Body of pancreas (tissue), 4 donors: ENCODE measurements around the gene SFXN5. TPM values are rescaled to one million over a fixed set of nuclear protein-coding genes. Genes with fewer than 3 reads are reported as not detected.

Experiments
- ATAC-seq: fragments of 150-250 bp; one replicate; pipeline ENCODE4 v1.9.1; 2016
- DNase-seq, 4 donors: peaks; one replicate each; pipeline ENCODE4 v3.0.0-alpha.2; 2019
- H3K27ac ChIP-seq, 4 donors: fragments of 200-600 bp; sonication (generic); 1 replicate in 3 of 4; 2 replicates in 1 of 4; pipeline versions ENCODE4 v1.5.1 to v1.6.1; 2016 to 2019; ENCODE audit warnings: mild to moderate bottlenecking in 1 of 4, mixed read lengths in 1 of 4, moderate library complexity in 1 of 4
- H3K27me3 ChIP-seq, 2 donors: fragments of 200-600 bp; sonication (generic); one replicate each; pipeline ENCODE4 v1.6.0; 2016; ENCODE audit warnings: mild to moderate bottlenecking in 1 of 2
- H3K36me3 ChIP-seq, 2 donors: fragments of 200-600 bp; sonication (generic); replicated peaks in 1 of 2; 2 replicates each; pipeline ENCODE4 v1.5.1; 2016; ENCODE audit warnings: low read depth in 2 of 2; ENCODE audit not compliant: insufficient read depth in 1 of 2
- H3K4me1 ChIP-seq: fragments of 200-600 bp; sonication (generic); one replicate; pipeline ENCODE4 v1.6.0; 2016
- H3K4me3 ChIP-seq, 2 donors: fragments of 200-600 bp; sonication (generic); 1 replicate in 1 of 2; 2 replicates in 1 of 2; pipeline ENCODE4 v1.5.1; 2016 to 2019
- H3K9me3 ChIP-seq, 3 donors: fragments of 200-600 bp; sonication (generic); 1 replicate in 2 of 3; 2 replicates in 1 of 3; pipeline ENCODE4 v1.5.1; 2016
- POLR2A ChIP-seq, 3 donors: fragments of 450-650 bp; IDR thresholded peaks; one replicate each; pipeline ENCODE4 v1.6.1; 2016; ENCODE audit warnings: antibody characterized with exemption in 3 of 3, mild to moderate bottlenecking in 2 of 3
- WGBS, 2 donors: methylation state at CpG; one replicate each; pipeline ENCODE4 v1.1.5; 2017; 5-methylcytosine and 5-hydroxymethylcytosine counted together
- intact Hi-C: fragments of 100-400 bp; cut with DNase I; formaldehyde crosslinking; loops from one replicate; pipeline ENCODE4 v1.15.1; 2023
- total RNA-seq, 2 donors: library from RNA; depleted of rRNA; stranded (reverse); fragments of >200 nt; gene quantifications; one replicate each; pipeline ENCODE4 v1.1.0, GENCODE V29; 2016
- TF ChIP-seq, protein P1 (sequence below), 7 experiments: fragments of 450-650 bp in 4 of 7; fragments of 200-600 bp in 3 of 7; sonication (generic) in 3 of 7; IDR thresholded peaks; one replicate each; pipeline ENCODE4 v1.5.1; 2016 to 2019; ENCODE audit warnings: antibody characterized with exemption in 7 of 7

Gene SFXN5
- total RNA-seq, 2 donors from 2014 or later: 4.3 to 5.4 TPM

- no peaks in the 10 kb centered on the region for H3K9me3 ChIP-seq
- intact Hi-C loops: no loop called here
- no peak for TF ChIP-seq POLR2A (IDR thresholded peaks at IDR 0.05)
- TF ChIP-seq, protein P1, sequence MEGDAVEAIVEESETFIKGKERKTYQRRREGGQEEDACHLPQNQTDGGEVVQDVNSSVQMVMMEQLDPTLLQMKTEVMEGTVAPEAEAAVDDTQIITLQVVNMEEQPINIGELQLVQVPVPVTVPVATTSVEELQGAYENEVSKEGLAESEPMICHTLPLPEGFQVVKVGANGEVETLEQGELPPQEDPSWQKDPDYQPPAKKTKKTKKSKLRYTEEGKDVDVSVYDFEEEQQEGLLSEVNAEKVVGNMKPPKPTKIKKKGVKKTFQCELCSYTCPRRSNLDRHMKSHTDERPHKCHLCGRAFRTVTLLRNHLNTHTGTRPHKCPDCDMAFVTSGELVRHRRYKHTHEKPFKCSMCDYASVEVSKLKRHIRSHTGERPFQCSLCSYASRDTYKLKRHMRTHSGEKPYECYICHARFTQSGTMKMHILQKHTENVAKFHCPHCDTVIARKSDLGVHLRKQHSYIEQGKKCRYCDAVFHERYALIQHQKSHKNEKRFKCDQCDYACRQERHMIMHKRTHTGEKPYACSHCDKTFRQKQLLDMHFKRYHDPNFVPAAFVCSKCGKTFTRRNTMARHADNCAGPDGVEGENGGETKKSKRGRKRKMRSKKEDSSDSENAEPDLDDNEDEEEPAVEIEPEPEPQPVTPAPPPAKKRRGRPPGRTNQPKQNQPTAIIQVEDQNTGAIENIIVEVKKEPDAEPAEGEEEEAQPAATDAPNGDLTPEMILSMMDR (IDR thresholded peaks at IDR 0.05): no peak
- H3K27ac ChIP-seq: no peak overlapping the region
- H3K4me1 ChIP-seq: peaks cover 53% of the 10 kb centered on the region
- no peaks in the 10 kb centered on the region for H3K36me3 ChIP-seq
- H3K27me3 ChIP-seq: peaks cover 0 to 56% of the 10 kb centered on the region in 2 donors
- peak; percentile 69 for ATAC-seq
- WGBS, 2 donors: 3 to 8% methylated on average over 23 to 81 of the region's 86 CpGs
- DNase-seq: peak; percentile 59 to 78 (median 68)
- H3K4me3 ChIP-seq: peak overlapping the region in 1 of 2 donors; percentile 48
Observed at GRCh38 chr2:72915907-72916742, 155.4 kb downstream of the SFXN5 start.

GRCh38 chr2:72915320-72915906 is 156.1 kb downstream of the SFXN5 start:
- intact Hi-C loops: no loop called here
- no peaks in the 10 kb centered on the region for H3K9me3 ChIP-seq
- peaks cover 49% of the 10 kb centered on the region for H3K4me1 ChIP-seq
- H3K36me3 ChIP-seq: no peaks in the 10 kb centered on the region
- H3K27ac ChIP-seq: no peak overlapping the region
- peaks cover 0 to 52% of the 10 kb centered on the region in 2 donors for H3K27me3 ChIP-seq
- 4 to 6% methylated on average over 24 to 26 of the region's 26 CpGs for WGBS, 2 donors
- DNase-seq (peak in 1 of 4 donors; percentile 13), ATAC-seq (no peak)
- no peak overlapping the region for H3K4me3 ChIP-seq
- TF ChIP-seq POLR2A (IDR thresholded peaks at IDR 0.05): no peak
- TF ChIP-seq, protein P1 (IDR thresholded peaks at IDR 0.05): no peak

DNA sequence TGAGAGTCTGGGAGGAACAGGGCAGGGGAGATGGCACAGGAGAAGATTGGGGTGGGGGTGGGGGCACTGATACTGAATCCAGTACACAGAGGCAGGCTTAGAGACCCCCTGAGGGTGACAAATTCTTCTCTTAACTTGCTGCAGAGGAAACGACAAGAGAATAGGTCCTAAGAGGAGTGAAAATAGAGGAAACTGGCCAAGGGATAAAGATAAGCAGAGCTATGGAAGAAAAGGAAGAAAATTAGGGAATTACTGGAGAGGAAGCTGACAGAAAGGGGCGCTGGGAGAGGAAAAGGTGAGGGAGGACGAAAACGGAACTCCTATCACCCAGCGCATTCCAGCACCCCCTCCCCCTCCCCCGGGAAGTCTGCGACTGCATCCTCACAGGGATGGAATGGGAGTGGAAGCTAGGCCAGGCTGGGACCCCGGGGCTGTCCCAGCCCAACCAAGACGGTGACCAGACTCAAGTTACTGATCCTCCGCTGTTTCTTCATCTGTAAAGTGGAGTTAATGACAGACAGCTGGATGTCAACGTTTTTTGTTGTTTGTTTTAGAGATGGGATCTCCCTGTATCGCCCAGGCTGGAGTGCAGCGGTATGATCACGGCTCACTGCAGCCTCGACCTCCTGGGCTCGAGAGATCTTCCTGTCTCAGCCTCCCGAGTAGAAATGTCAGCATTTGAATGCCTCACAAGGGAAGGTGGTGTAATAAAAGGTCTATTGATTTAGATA is 156.8 kb downstream of the SFXN5 start:
- H3K27me3 ChIP-seq: peaks cover 0 to 50% of the 10 kb centered on the region in 2 donors
- no peak overlapping the region for H3K4me3 ChIP-seq
- no peaks in the 10 kb centered on the region for H3K9me3 ChIP-seq
- TF ChIP-seq POLR2A (IDR thresholded peaks at IDR 0.05): no peak
- TF ChIP-seq, protein P1 (IDR thresholded peaks at IDR 0.05): no peak
- intact Hi-C loops: no loop called here
- no peak overlapping the region for H3K27ac ChIP-seq
- H3K4me1 ChIP-seq: peaks cover 42% of the 10 kb centered on the region
- H3K36me3 ChIP-seq: no peaks in the 10 kb centered on the region
- 10 to 11% methylated on average over 17 of the region's 17 CpGs for WGBS, 2 donors
- ATAC-seq (no peak), DNase-seq (peak in 1 of 4 donors; percentile 13)

DNA sequence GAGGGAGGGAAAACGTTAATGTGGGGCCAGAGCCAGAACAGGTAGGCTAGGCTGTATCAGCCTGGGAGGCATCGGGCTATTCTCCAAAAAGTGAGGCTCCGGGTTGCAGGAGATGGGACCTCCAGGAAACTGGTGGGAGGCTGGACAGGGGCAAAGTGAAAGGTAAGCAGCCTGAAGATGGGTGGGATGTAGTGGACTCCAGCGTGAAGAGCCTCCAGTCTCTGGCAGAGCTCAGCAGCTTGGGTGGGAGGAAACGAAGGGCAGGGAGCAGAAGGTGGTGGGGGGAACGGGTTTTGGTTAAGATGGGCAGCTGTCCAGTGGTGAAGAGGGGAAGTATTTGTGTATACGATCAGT is 157.3 kb downstream of the SFXN5 start:
- Histone ChIP-seq H3K9me3 (no peaks in the 10 kb centered on the region), H3K4me3 (no peak overlapping the region), H3K27me3 (peaks cover 0 to 45% of the 10 kb centered on the region in 2 donors), H3K36me3 (no peaks in the 10 kb centered on the region), H3K27ac (no peak overlapping the region), H3K4me1 (peaks cover 42% of the 10 kb centered on the region)
- intact Hi-C loops: no loop called here
- no peak for TF ChIP-seq POLR2A (IDR thresholded peaks at IDR 0.05)
- TF ChIP-seq, protein P1 (IDR thresholded peaks at IDR 0.05): no peak
- WGBS, 2 donors: 12 to 15% methylated on average over 7 of the region's 7 CpGs
- DNase-seq (peak in 1 of 4 donors; percentile 8), ATAC-seq (no peak)
